ENCODE results near the gene OSBPL10. TPM values are rescaled to one million over a fixed set of nuclear protein-coding genes. Genes with fewer than 3 reads are reported as not detected.

Gene OSBPL10
- polyA plus RNA-seq, 2 of the 4 experiments (the other 2 are of a cell fraction), result 9.2 to 17.0 TPM

DNA sequence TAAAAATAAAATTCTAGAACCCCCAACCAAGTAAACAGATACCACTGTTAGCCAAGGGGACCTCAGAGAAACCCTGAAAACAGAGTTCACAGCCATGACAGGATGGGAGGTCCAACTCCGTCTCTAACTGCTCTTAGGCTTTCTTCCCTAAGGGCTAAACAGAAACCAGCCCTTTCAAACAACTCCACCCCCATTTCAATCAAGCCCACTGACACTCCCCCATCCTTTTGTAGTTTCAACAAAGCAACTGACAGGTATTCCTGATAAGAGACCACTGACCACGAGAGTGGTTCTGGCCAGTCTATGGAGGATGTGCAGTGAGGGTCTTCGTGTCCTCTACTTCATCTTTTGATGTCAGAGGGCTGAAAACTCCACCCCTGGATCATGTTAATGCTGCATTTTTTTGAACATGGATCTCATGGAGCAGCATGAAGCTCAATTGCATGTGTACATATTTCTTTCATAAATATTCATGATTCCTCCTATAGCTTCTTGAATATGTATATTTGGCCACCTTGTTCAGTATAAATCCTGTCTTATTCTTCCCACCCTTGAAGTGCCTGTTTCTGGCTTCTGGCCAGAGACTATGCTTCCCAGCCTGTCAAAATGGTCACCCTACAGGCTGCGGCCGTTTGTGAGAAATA lies 222.6 kb downstream of the OSBPL10 start:
- TF ChIP-seq NR3C1 (IDR thresholded peaks at IDR 0.05) (no peak), KDM5A (IDR thresholded peaks at IDR 0.05) (no peak), EP300 (IDR thresholded peaks at IDR 0.05) (no peak), HEYL (CRISPR knock-in tag; IDR thresholded peaks at IDR 0.05) (no peak), CEBPB (IDR thresholded peaks at IDR 0.05) (no peak), HOXB13 (CRISPR knock-in tag; IDR thresholded peaks at IDR 0.05; ENCODE audit: low read depth) (no peak), RARB (CRISPR knock-in tag; IDR thresholded peaks at IDR 0.05) (no peak), ZC3H11A (IDR thresholded peaks at IDR 0.05) (no peak), CHD2 (IDR thresholded peaks at IDR 0.05; ENCODE audit: low read length, partially characterized antibody) (no peak), RFX5 (IDR thresholded peaks at IDR 0.05) (no peak), RAD21 (conservative IDR thresholded peaks at IDR 0.05 in 1 of 2, IDR thresholded peaks at IDR 0.05 in 1 of 2) (no peak), HOXB5 (CRISPR knock-in tag; IDR thresholded peaks at IDR 0.05) (no peak), POLR2A (IDR thresholded peaks at IDR 0.05; ENCODE audit: low read length) (no peak), KDM1A (IDR thresholded peaks at IDR 0.05; ENCODE audit: low read depth) (no peak), JUN (IDR thresholded peaks at IDR 0.05) (no peak), EHF (CRISPR knock-in tag; IDR thresholded peaks at IDR 0.05) (no peak), SREBF2 (IDR thresholded peaks at IDR 0.05) (no peak), NPAS2 (CRISPR knock-in tag; IDR thresholded peaks at IDR 0.05; ENCODE audit: borderline replicate concordance) (no peak)
- TF ChIP-seq, protein P1, sequence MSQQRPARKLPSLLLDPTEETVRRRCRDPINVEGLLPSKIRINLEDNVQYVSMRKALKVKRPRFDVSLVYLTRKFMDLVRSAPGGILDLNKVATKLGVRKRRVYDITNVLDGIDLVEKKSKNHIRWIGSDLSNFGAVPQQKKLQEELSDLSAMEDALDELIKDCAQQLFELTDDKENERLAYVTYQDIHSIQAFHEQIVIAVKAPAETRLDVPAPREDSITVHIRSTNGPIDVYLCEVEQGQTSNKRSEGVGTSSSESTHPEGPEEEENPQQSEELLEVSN (IDR thresholded peaks at IDR 0.05; ENCODE audit: borderline replicate concordance, low read depth), result no peak
- TF ChIP-seq, protein P2, sequence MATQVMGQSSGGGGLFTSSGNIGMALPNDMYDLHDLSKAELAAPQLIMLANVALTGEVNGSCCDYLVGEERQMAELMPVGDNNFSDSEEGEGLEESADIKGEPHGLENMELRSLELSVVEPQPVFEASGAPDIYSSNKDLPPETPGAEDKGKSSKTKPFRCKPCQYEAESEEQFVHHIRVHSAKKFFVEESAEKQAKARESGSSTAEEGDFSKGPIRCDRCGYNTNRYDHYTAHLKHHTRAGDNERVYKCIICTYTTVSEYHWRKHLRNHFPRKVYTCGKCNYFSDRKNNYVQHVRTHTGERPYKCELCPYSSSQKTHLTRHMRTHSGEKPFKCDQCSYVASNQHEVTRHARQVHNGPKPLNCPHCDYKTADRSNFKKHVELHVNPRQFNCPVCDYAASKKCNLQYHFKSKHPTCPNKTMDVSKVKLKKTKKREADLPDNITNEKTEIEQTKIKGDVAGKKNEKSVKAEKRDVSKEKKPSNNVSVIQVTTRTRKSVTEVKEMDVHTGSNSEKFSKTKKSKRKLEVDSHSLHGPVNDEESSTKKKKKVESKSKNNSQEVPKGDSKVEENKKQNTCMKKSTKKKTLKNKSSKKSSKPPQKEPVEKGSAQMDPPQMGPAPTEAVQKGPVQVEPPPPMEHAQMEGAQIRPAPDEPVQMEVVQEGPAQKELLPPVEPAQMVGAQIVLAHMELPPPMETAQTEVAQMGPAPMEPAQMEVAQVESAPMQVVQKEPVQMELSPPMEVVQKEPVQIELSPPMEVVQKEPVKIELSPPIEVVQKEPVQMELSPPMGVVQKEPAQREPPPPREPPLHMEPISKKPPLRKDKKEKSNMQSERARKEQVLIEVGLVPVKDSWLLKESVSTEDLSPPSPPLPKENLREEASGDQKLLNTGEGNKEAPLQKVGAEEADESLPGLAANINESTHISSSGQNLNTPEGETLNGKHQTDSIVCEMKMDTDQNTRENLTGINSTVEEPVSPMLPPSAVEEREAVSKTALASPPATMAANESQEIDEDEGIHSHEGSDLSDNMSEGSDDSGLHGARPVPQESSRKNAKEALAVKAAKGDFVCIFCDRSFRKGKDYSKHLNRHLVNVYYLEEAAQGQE (IDR thresholded peaks at IDR 0.05), result no peak
- FAIRE-seq, result no peak
- no peak for ATAC-seq
- H3K27ac ChIP-seq, result no peak overlapping the region
- DNase-seq (ENCODE audit: low read depth in 1 of 2, low spot score in 1 of 2), result no peak
- POLR2A ChIA-PET, result no interaction called here
- CTCF ChIA-PET, result interaction anchor here (1.6 kb wide), 1 partner anchor 23 kb away, joined by 4 read pairs; no protein-coding TSS in a partner anchor
- H3K4me1 ChIP-seq, result no peaks in the 10 kb centered on the region
- H3K9me3 ChIP-seq, result no peaks in the 10 kb centered on the region
- H3K4me2 ChIP-seq, result no peak overlapping the region
- 72% methylated on average over 5 of the region's 5 CpGs for WGBS (ENCODE audit: missing lambda C conversion rate)
- H3K4me3 ChIP-seq, result no peak overlapping the region

DNA sequence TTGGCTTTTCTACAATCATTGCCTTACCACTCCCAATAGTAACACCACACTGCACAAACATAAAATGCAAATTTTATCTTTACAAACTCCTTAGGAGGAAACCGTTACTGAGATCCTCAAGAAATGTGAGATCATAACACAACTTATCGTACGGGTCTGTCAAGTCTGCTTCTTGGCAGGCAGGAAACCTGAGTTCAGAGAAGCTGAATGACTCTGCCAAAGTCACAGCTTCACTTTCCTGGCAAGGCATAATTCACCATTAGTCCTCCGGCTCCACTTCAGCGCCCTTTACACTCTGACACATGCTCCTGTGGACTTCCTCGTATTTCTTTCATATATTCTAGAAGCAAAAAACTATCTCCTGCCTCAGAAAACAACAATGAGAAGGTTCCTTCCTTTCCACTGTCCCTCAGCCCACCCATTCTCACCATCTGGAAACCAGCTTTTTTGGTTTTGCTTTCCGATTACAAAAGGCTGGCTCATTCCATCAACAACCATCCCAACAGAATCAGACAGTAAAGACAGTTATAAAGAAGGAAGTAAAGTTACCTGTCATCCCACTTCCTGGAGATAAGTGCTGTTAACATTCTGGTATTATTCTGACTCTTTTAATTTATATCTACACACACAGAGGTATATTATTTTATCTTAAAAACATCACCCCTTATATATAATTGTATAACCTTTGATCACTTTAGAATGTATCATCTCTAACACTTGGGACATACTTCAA lies 225.0 kb downstream of the OSBPL10 start:
- no peaks in the 10 kb centered on the region for H3K9me3 ChIP-seq
- H3K27ac ChIP-seq, result no peak overlapping the region
- TF ChIP-seq KDM5A (IDR thresholded peaks at IDR 0.05) (no peak), ZSCAN20 (CRISPR knock-in tag; IDR thresholded peaks at IDR 0.05) (no peak), BHLHE40 (IDR thresholded peaks at IDR 0.05; ENCODE audit: low read depth, low read length) (no peak), NFE2L2 (conservative IDR thresholded peaks at IDR 0.05; ENCODE audit: low read length) (no peak), RARB (CRISPR knock-in tag; IDR thresholded peaks at IDR 0.05) (no peak), HEYL (CRISPR knock-in tag; IDR thresholded peaks at IDR 0.05) (no peak), CHD2 (IDR thresholded peaks at IDR 0.05; ENCODE audit: low read length, partially characterized antibody) (no peak)
- TF ChIP-seq, protein P1 (IDR thresholded peaks at IDR 0.05; ENCODE audit: borderline replicate concordance, low read depth), result no peak
- TF ChIP-seq, protein P3, sequence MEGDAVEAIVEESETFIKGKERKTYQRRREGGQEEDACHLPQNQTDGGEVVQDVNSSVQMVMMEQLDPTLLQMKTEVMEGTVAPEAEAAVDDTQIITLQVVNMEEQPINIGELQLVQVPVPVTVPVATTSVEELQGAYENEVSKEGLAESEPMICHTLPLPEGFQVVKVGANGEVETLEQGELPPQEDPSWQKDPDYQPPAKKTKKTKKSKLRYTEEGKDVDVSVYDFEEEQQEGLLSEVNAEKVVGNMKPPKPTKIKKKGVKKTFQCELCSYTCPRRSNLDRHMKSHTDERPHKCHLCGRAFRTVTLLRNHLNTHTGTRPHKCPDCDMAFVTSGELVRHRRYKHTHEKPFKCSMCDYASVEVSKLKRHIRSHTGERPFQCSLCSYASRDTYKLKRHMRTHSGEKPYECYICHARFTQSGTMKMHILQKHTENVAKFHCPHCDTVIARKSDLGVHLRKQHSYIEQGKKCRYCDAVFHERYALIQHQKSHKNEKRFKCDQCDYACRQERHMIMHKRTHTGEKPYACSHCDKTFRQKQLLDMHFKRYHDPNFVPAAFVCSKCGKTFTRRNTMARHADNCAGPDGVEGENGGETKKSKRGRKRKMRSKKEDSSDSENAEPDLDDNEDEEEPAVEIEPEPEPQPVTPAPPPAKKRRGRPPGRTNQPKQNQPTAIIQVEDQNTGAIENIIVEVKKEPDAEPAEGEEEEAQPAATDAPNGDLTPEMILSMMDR (IDR thresholded peaks at IDR 0.05), result no peak
- 88% methylated on average over 7 of the region's 7 CpGs for WGBS (ENCODE audit: missing lambda C conversion rate)
- no peak for ATAC-seq
- H3K4me3 ChIP-seq, result no peak overlapping the region
- DNase-seq (ENCODE audit: low read depth in 1 of 2, low spot score in 1 of 2), result no peak
- FAIRE-seq, result no peak
- H3K4me2 ChIP-seq, result no peak overlapping the region
- POLR2A ChIA-PET, result no interaction called here
- CTCF ChIA-PET, result interaction anchor here (0.5 to 0.6 kb wide), 2 partner anchors 46 to 554 kb away, joined by 3 to 4 read pairs; no protein-coding TSS in a partner anchor
- no peaks in the 10 kb centered on the region for H3K4me1 ChIP-seq

Measured in A549 (cell line).